Nephron progenitor cell (in vitro differentiated cells): ENCODE data around the gene RANGAP1.

Experiments
- DNase-seq: peaks from one replicate; pipeline ENCODE4 v3.0.0; 2021
- H3K27ac Mint-ChIP-seq: 2 replicates; pipeline ENCODE4 v1.8.0; 2021; ENCODE audit warnings: mild to moderate bottlenecking, moderate library complexity, mixed read lengths
- H3K27me3 Mint-ChIP-seq: 2 replicates; pipeline ENCODE4 v1.8.0; 2021; ENCODE audit warnings: mild to moderate bottlenecking, low read depth, mixed read lengths; ENCODE audit not compliant: poor library complexity
- H3K36me3 Mint-ChIP-seq: 2 replicates; pipeline ENCODE4 v1.8.0; 2021; ENCODE audit warnings: low read depth, mixed read lengths
- H3K4me1 Mint-ChIP-seq: 2 replicates; pipeline ENCODE4 v1.8.0; 2021; ENCODE audit warnings: mixed read lengths
- H3K4me3 Mint-ChIP-seq: 2 replicates; pipeline ENCODE4 v1.8.0; 2021; ENCODE audit warnings: mild to moderate bottlenecking, moderate library complexity, mixed read lengths
- H3K9me3 Mint-ChIP-seq: 2 replicates; pipeline ENCODE4 v1.8.0; 2021; ENCODE audit warnings: mild to moderate bottlenecking, moderate library complexity, mixed read lengths
- TF ChIP-seq, protein P1 (sequence below): fragments of 200-600 bp; sonication (generic); IDR thresholded peaks from 2 replicates; pipeline ENCODE4 v1.5.0; 2021; ENCODE audit warnings: antibody characterized with exemption

RANGAP1 gene

DNA sequence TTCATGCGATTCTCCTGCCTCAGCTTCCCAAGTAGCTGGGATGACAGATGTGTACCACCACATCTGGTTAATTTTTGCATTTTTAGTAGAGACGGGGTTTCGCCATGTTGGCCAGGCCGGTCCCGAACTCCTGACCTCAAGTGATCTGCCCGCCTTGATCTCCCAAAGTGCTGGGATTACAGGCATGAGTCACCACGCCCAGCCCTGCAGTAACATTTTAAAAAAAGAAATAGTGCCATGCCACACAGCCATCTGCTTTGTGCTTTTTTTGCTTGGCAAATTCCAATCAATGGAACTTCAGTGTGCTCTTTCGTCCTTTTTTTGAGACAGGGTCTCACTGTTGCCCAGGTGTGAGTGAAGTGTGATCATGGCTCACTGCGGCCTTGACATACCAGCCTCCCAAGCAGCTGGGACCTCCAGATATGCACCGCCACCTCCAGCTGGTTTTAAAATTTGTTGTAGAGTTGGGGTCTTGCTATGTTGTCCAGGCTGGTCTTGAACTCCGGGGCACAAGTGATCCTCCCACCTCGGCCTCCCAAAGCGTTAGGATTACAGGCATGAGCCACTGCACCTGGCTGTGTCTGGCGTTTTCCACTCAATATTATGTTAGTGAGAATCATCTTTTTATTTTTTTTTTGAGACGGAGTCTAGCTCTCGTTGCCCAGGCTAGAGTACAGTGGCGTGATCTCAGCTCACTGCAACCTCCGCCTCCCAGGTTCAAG is 43.4 kb downstream of the RANGAP1 start:
- Mint-ChIP-seq H3K27ac (no peak overlapping the region), H3K4me3 (no peak overlapping the region), H3K4me1 (peaks cover 11% of the 10 kb centered on the region), H3K27me3 (peaks cover 5% of the 10 kb centered on the region), H3K36me3 (peaks cover 5% of the 10 kb centered on the region), H3K9me3 (no peaks in the 10 kb centered on the region)
- TF ChIP-seq, protein P1, sequence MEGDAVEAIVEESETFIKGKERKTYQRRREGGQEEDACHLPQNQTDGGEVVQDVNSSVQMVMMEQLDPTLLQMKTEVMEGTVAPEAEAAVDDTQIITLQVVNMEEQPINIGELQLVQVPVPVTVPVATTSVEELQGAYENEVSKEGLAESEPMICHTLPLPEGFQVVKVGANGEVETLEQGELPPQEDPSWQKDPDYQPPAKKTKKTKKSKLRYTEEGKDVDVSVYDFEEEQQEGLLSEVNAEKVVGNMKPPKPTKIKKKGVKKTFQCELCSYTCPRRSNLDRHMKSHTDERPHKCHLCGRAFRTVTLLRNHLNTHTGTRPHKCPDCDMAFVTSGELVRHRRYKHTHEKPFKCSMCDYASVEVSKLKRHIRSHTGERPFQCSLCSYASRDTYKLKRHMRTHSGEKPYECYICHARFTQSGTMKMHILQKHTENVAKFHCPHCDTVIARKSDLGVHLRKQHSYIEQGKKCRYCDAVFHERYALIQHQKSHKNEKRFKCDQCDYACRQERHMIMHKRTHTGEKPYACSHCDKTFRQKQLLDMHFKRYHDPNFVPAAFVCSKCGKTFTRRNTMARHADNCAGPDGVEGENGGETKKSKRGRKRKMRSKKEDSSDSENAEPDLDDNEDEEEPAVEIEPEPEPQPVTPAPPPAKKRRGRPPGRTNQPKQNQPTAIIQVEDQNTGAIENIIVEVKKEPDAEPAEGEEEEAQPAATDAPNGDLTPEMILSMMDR = no peak
- DNase-seq = no peak

DNA sequence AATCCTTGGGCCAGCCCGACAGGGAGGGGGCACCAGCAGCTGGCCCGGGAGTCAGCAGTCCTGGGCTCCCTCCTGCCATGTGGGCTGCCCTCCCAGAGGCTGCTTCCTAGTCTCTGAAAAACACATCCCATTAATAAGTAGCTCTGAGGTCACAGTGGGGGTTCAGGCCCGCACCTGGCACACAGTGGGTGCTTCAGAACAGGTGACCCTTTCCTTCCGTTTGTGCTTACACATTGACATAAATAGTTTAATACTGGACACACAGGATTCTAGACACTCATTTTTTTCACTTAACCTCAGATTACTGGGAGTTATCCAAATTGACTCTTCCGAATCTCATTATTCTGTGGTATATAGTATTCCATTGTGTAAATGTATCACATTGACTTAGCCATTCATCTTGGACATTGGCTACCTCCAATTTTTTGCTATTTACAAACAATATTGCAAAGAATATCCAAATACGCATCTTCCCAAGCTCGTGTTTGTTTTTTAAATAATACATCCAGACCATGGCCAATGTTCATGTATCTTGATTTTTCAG is 44.8 kb downstream of the RANGAP1 start:
- Mint-ChIP-seq H3K9me3 (no peaks in the 10 kb centered on the region), H3K27ac (no peak overlapping the region), H3K27me3 (peaks cover 14% of the 10 kb centered on the region), H3K4me1 (peaks cover 11% of the 10 kb centered on the region), H3K36me3 (peaks cover 3% of the 10 kb centered on the region), H3K4me3 (no peak overlapping the region)
- no peak for DNase-seq
- TF ChIP-seq, protein P1 = no peak

DNA sequence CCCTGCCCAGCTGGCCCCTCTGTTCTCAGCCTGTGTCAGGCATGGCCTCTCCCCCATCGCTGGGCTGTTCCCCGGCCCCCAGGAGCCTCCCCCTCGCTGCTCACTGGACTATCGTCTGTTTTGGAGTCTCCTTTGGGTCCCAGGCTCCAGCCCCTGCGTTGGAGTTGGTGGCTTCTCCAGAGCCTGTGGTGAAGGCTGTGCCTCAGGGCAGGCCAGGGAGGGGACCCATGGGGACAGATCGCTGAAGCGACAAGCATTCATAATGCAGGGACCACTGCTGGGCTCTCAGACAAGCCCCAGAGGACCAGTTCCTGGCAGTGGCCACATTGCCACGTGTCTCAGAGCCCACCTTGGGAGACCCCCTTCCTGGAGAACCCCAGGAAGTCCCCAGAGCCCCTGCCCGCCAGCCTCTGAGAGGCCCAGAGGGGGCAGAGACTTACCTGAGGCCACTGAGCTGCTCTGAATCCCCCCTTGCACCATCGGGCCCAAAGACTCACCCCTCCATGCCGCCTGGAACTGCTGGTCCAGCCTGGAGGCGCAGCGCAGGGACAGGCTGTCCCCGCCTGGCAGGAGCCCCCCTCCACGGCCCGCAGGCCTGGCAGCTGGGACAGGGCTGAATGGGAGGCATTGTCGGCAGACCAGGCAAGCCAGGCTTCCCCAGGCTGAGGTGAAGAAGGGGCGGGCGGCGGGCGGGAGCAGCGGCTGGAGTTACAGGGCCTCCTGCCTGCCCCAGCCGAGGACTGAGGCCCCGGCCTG is 45.4 kb downstream of the RANGAP1 start, which contains the start of gene CHADL:
TSS of gene CHADL (minus strand) at position 555 of the 756 bp plus-strand sequence. CDS start at position 505, 50 bp downstream.
- Mint-ChIP-seq H3K27ac (peak within 1 kb of the TSS; percentile 64), H3K36me3 (peaks cover 3% of the 10 kb centered on the region), H3K4me3 (no peak within 1 kb of the TSS), H3K9me3 (no peaks in the 10 kb centered on the region), H3K4me1 (peaks cover 11% of the 10 kb centered on the region), H3K27me3 (peaks cover 17% of the 10 kb centered on the region)
- peak; percentile 24 for DNase-seq
- TF ChIP-seq, protein P1 = no peak

DNA sequence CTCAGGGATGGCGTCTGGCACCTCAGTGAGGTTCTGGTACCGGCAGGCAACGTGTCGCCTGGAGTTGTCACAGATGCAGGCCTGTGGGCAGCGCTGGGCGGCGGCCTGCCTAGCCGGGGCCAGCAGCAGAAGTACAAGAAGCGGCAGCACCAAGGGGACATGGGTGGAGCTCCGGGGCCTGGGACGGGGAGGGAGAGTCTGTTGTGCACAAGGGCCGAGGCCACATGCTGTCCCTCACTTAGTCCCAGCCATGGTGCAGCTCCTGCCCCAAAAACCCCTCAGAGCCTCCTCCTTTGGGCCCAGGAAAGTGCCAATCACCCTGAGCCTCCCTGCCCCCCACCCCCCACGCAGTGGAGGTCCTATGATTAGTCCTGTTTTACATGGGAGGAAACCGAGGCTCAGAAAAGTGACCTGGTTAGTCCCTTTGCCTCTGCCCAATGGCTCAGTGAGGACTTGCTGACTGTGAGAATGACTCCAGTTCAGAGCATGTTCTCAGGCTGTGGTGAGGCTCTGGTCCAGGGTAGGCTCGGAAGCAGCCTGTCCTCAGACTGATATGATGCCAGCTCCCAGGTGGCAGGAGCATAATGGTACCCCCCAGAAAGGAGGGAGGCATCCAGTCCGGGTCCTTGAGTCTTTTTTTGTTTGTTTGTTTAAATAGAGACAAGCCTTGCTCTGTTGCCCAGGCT is 46.4 kb downstream of the RANGAP1 start:
- Mint-ChIP-seq H3K4me1 (peaks cover 11% of the 10 kb centered on the region), H3K9me3 (no peaks in the 10 kb centered on the region), H3K4me3 (no peak overlapping the region), H3K27me3 (peaks cover 17% of the 10 kb centered on the region), H3K36me3 (peaks cover 3% of the 10 kb centered on the region), H3K27ac (no peak overlapping the region)
- TF ChIP-seq, protein P1 = no peak
- DNase-seq = no peak

DNA sequence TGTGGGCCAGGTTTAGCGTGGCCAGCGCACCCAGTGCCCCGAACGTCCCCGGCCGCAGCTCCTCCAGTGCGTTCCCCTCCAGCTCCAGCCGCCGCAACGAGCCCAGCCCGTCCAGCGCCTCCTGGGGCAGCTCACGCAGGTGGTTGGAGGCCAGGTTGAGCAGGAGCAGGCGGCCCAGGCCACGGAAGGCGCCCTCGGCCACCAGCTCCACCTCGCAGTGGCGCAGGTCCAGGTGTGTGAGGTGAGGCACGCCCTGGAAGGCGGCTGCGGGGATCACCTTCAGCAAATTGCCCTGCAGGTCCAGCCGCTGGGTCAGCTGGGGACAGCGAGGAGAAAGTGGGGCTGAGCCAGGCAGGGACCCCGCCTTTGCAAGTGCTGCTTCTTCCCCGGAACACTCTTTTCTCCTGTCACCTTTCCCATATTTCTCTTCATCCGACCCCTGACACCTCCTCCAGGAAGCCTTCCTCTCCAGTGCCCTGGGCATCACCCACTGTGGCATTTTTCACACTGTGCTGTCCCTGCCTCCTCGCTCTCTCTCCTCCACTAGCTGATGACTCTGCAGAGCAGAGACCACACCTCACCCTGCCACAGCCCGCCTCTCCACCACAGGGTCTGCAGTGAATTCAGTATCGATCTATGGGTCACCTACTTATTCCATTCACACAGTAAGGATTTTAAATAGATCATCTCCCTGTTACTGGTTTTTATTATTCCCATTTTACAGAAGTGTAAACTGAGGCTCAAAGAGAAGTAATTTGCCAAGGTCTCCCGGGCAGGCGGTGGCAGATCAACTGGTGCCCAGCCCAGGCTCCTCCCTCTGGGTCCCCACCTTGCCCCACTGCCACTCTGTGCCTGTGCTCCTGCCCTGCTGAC is 47.2 kb downstream of the RANGAP1 start:
- H3K27me3 Mint-ChIP-seq = peaks cover 17% of the 10 kb centered on the region

More for the DNA sequence above, 47.2 kb downstream of the RANGAP1 start:
- Mint-ChIP-seq H3K9me3 (no peaks in the 10 kb centered on the region), H3K4me3 (peak overlapping the region; percentile 76), H3K36me3 (peaks cover 3% of the 10 kb centered on the region), H3K27ac (no peak overlapping the region), H3K4me1 (peaks cover 11% of the 10 kb centered on the region)
- TF ChIP-seq, protein P1 = no peak
- no peak for DNase-seq
